ENCODE results near the gene NTM. TPM values are rescaled to one million over a fixed set of nuclear protein-coding genes. Genes with fewer than 3 reads are reported as not detected.
A peak's percentile ranks its signal among the peaks of the same experiment; 100 is the strongest.

NTM gene
- total RNA-seq, 1 experiment from 2014 or later: 16.4 TPM

- Mint-ChIP-seq H3K4me1 (peaks cover 8% of the 10 kb centered on the region; the same call in 1 of the 2 replicates), H3K27me3 (ENCODE audit: low read depth) (no peaks in the 10 kb centered on the region; the same call in 1 of the 2 replicates), H3K9me3 (peaks cover 6% of the 10 kb centered on the region), H3K27ac (no peak overlapping the region), H3K4me3 (no peak overlapping the region), H3K36me3 (no peaks in the 10 kb centered on the region)
- TF ChIP-seq AFF4 (CRISPR knock-in tag; IDR thresholded peaks at IDR 0.05; ENCODE audit: borderline replicate concordance): no peak
- TF ChIP-seq HMGA2 (CRISPR knock-in tag; IDR thresholded peaks at IDR 0.05): no peak
- no peak for TF ChIP-seq IRF2 (CRISPR knock-in tag; IDR thresholded peaks at IDR 0.05; ENCODE audit: borderline replicate concordance, low read depth)
- no peak for TF ChIP-seq TEAD1 (CRISPR knock-in tag; IDR thresholded peaks at IDR 0.05)
- no peak for TF ChIP-seq ZNF317 (CRISPR knock-in tag; IDR thresholded peaks at IDR 0.05; ENCODE audit: borderline replicate concordance, low read depth)
- TF ChIP-seq ZNF281 (CRISPR knock-in tag; IDR thresholded peaks at IDR 0.05): no peak
- CTCF ChIA-PET: no interaction called here
- POLR2A ChIA-PET: no interaction called here
- DNase-seq (ENCODE audit: low spot score): no peak
- peak; percentile 60; the same call in 1 of the 2 replicates for ATAC-seq
These were observed 858.4 kb downstream of the NTM start for GRCh38 chr11:132228746-132229325.

DNA sequence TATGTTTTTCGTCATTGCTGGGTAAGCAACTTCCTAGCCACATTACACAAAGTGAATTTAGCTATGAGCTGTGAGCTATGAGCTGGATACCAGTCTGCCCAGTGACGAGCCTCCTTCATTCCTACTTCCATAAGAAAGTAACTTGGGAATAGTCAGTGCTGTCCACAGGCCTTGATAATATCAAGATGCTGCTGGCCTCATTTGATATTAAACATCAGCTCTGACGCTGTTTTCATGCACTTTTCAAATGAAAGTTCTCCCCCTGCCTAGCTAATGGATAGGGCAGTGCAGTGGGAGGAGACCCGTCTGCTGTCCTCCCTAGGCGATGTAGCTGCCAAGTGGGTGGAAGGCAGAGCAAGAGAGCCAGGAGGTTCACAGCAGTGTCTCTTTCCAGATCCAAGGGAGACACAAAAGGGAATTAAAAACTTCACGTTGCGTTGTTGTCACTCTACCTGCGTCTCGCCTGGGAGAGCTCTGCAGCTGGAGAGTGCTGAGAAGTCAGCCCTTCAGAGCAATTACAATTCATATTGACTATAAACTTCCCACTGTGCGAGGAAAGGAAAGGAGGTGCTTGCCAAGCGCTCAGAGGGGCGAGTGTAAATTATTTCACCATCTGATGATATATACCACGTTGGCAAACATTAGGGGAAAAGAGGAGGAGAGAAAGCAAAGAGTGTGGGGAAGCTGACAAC is 861.4 kb downstream of the NTM start:
- POLR2A ChIA-PET: no interaction called here
- TF ChIP-seq NR3C1 (CRISPR knock-in tag; conservative IDR thresholded peaks at IDR 0.05; ENCODE audit: low read depth) (no peak), ZSCAN18 (CRISPR knock-in tag; IDR thresholded peaks at IDR 0.05) (no peak), EMX1 (CRISPR knock-in tag; IDR thresholded peaks at IDR 0.05) (no peak), CREB1 (CRISPR knock-in tag; IDR thresholded peaks at IDR 0.05) (no peak), HMGXB4 (CRISPR knock-in tag; IDR thresholded peaks at IDR 0.05) (no peak), ZNF396 (CRISPR knock-in tag; IDR thresholded peaks at IDR 0.05; ENCODE audit: borderline replicate concordance) (no peak), STAT6 (CRISPR knock-in tag; conservative IDR thresholded peaks at IDR 0.05; ENCODE audit: low read depth) (no peak), MXD4 (CRISPR knock-in tag; IDR thresholded peaks at IDR 0.05; ENCODE audit: borderline replicate concordance) (no peak), RELA (CRISPR knock-in tag; IDR thresholded peaks at IDR 0.05; ENCODE audit: borderline replicate concordance) (no peak), CBFB (CRISPR knock-in tag; IDR thresholded peaks at IDR 0.05; ENCODE audit: low read depth) (no peak), OVOL2 (CRISPR knock-in tag; IDR thresholded peaks at IDR 0.05; ENCODE audit: borderline replicate concordance) (no peak)
- TF ChIP-seq, protein P1, sequence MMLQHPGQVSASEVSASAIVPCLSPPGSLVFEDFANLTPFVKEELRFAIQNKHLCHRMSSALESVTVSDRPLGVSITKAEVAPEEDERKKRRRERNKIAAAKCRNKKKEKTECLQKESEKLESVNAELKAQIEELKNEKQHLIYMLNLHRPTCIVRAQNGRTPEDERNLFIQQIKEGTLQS (CRISPR knock-in tag; conservative IDR thresholded peaks at IDR 0.05): no peak
- TF ChIP-seq, protein P2, sequence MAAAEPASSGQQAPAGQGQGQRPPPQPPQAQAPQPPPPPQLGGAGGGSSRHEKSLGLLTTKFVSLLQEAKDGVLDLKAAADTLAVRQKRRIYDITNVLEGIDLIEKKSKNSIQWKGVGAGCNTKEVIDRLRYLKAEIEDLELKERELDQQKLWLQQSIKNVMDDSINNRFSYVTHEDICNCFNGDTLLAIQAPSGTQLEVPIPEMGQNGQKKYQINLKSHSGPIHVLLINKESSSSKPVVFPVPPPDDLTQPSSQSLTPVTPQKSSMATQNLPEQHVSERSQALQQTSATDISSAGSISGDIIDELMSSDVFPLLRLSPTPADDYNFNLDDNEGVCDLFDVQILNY (CRISPR knock-in tag; IDR thresholded peaks at IDR 0.05): no peak

More for the DNA sequence above, 861.4 kb downstream of the NTM start:
- no peak for DNase-seq (ENCODE audit: low spot score)
- Mint-ChIP-seq H3K27ac (no peak overlapping the region), H3K36me3 (no peaks in the 10 kb centered on the region), H3K9me3 (no peaks in the 10 kb centered on the region), H3K4me3 (no peak overlapping the region), H3K27me3 (ENCODE audit: low read depth) (no peaks in the 10 kb centered on the region), H3K4me1 (peaks cover 8% of the 10 kb centered on the region; the same call in 1 of the 2 replicates)
- CTCF ChIA-PET: interaction anchor here (0.7 to 1.5 kb wide), 4 partner anchors 69 to 347 kb away, joined by 3 to 4 read pairs (median 3); no protein-coding TSS in a partner anchor
- no peak for ATAC-seq
